Stimulated activated CD8-positive, alpha-beta memory T cell treated with anti-CD3 and anti-CD28 coated beads, Interleukin-12 subunit alpha, Interleukin-12 subunit beta, amount 100 ng/mL, for 1 hour (primary cell): Measurements from ENCODE around the gene ANK3.

Experiments
- DNase-seq: peaks from one replicate; pipeline ENCODE4 v3.0.0-alpha.2; 2020; ENCODE audit warnings: low read depth

ANK3 gene

DNA sequence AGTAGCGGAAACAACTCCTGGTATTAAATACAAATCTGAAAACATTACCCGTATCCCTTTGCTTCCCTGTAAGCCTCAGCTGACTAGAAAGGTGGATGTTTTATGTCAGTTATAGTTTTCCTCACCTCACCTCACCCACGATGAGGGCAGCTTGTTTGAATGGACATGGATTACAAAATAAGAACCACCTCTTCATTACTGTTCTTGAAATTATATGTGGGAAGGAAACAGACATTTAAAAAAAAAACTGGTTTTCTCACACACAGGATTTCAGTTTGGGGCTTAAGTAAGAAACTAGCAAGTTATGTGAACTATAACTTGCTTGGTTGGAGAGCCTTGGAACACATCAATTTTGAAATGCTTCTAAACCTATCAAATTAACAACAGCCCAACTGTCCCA, 250.4 kb downstream of the ANK3 start:
- DNase-seq, result no peak

DNA sequence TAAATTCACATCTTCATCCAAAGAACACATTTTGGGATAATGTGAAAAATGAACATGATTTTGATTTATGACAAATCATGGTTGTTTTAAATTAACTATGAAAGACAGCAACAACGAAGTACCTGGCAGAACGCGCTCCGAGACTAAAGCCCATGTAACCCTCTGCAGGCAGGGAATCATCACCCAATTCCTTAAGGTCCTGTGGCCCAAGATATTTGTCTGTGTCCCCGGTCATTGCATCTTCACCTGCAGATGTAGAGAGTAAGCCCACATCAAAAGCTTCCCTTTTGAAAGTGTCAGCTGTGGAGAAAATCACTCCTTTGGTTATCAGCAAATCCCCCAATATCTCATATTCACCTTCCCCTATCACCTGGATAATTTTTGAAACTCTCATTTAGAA, 250.8 kb downstream of the ANK3 start:
- DNase-seq, result no peak

- no peak for DNase-seq
Measured at GRCh38 chr10:60138026-60138425, 251.6 kb downstream of the ANK3 start.

- DNase-seq, result no peak
Measured at GRCh38 chr10:60137292-60137992, 252.2 kb downstream of the ANK3 start.

- no peak for DNase-seq
Measured at GRCh38 chr10:60135020-60135419, 254.7 kb downstream of the ANK3 start.

DNA sequence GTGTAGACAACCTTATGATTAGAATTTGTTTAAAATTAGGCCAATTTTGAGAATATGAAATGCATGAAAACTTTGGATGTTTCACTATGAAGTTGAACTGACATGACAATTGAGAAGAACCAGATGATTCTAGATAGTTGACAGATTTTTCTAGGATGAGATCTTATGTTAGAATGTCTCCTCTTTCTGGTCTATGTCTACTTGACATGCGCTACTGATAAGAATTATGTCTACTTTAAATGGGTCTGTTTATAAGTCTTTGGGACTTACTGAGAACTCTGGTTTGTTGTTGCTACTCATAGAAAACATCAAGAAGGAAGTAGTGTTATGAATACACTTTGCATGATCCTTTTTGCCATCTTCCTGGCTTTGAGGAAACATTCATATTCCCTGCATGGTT, 255.1 kb downstream of the ANK3 start:
- no peak for DNase-seq

DNA sequence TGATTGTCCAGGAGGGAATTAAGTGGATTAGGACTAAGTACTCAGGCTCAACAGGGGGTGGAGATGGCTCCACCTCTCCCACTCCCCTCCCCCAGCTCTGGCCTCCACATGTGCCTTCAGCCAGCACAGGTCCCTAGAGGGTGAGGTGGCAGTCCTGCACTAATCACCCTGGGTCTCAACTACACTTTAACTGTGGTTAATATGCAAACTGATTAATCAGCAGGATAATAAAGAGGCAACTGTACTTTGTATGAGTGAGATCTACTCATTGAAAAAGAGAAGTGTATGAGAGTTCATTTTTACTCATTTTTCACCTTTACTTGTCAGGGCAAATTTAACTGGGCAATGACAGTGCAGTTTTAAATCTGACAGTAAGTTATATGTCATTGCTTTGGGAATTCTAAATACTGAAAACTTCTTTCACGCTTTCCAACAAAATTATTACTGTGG, 259.5 kb downstream of the ANK3 start:
- DNase-seq, result no peak

GRCh38 chr10:60125895-60126294, 263.8 kb downstream of the ANK3 start:
- no peak for DNase-seq

DNA sequence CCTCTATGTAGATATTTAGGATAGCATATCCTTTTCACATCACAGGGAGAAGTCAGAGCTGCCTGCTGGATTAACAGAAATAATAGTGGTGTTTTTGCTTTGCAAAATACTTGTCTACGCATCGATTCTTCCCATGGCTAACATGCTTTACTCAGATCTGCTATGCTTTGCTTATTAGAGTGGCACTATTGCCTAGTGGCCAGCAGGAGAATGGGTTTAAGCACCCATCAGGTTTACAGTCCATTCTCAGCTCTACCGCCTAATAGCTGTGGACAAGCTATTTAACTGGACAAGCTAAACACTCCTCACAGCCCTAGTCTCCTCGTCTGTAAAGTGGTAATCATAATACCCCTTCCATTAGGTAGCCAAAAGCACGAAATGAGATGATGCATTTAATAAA, 265.1 kb downstream of the ANK3 start:
- no peak for DNase-seq

DNA sequence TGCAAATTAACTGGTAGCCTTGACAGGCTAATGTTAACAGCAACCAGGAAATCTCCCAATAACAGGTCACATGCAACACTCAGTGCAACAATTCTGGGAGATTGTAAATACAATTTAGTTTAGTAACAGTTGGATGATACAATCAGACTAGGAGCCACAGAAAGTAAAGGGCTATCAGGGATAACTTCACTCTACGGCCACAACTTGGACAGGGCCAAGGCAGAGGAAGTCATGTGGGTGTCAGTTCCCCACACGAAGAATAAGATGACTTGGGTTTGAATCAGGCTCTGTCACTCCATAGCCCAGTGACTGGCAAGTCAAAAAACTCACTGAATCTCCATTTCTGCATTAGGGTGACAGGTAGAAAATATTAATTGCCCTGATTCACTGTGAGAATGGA, 266.0 kb downstream of the ANK3 start:
- no peak for DNase-seq

- no peak for DNase-seq
Measured at GRCh38 chr10:60123172-60123571, 266.5 kb downstream of the ANK3 start.

DNA sequence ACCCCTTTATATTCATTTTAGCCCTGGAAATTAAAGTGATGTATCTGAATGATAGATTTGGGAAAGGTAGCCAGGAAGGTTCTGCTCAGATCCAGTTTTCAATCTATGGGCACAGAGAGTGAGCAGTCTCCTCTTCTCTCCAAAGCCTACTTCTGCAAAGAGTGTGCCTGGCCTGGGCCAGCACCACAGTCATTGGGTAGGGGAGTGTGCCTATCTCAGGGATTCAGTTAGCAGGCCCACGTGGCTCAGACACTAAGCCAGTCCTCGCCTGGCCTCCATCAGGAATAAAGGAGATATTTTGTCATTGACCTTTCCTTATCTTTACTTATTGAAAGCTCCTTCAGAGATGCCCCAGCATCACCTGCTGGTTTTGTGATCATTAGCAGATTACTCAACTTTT, 267.5 kb downstream of the ANK3 start:
- DNase-seq, result no peak

DNA sequence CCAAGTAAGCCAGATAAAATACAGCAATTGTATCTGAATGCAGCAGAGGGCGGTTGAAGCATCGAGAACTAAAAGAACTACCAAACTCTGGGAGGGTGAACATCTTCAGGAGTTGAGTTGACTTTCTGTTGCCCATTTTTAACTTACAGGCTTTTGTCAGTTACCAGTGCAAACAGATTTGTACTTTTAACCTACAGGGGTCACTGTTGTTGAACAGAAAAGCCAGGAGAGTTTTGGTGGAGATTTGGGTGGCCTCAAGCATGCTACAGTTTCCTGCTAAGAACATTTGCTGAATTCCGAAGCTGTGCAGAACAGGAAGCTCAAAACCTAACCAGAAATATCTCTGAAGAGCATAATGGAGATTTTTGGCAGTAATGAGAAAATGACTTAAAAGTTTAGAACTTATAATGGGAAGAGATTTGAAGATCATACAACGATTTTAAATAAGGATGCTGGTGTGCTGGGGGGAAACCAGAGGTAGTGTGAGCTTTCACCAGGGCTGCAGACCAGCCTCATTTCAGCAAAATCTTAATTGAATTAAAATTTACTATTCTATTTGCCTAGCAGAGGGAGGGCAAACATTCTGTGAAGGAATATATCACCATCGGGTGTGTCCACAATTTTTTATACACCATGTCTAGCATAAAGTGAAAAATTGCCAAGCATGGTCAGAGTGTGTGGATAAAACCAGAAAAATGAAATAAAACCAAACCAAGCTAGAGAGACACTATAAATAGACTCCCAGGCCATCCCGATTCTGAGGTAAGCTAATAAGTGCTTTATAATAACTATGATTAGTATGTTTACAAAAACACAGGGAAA, 274.7 kb downstream of the ANK3 start:
- DNase-seq, result no peak

DNA sequence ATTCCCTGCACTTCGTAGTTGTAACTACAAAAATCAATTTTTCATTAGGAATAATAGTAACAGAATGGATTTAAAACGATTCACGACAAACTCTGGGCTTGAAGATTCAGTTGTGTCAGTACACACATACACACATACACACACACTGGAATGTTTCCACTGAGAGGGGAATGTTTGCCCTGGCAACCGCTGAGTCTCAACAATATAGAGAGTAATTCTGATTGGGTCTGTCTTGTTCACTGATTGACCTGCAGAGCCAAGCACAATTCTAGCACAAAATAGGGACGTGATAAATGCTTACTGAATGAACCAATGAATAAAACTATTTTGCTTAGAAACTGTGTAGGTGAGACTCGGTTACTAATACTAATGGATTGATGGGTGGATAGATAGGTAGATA, 278.9 kb downstream of the ANK3 start:
- no peak for DNase-seq

GRCh38 chr10:60107308-60107976, 282.2 kb downstream of the ANK3 start:
- DNase-seq, result no peak

GRCh38 chr10:60105295-60105695, 284.4 kb downstream of the ANK3 start:
- no peak for DNase-seq

DNA sequence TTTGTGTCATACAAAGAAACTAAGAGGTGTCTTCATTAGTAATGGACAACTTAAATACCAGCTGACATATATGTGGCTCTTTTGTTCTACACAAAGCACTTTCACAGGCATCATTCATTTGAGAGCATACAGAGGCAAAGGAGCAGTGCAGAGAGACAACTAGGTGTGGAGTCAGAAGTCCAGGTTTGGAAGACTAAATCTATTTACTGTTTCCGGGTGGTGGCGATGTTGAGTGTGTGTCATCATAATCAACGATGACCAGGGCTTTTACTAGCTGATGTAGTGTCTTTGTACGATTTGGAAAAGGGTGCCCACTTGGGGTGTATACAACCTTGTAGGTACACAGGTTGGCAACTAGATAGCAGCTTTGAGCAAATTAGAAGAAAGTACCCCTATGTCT, 287.9 kb downstream of the ANK3 start:
- DNase-seq, result no peak

- DNase-seq, result no peak
Measured at GRCh38 chr10:60099998-60100747, 289.5 kb downstream of the ANK3 start.

GRCh38 chr10:60098677-60099601, 290.7 kb downstream of the ANK3 start:
- no peak for DNase-seq

GRCh38 chr10:60096761-60097513, 292.7 kb downstream of the ANK3 start:
- no peak for DNase-seq
